HG02588 (cell line): ENCODE data around the gene ABCG4.
"Not testable (repeated sequence)": the region's sequence is repeated elsewhere in the genome, so short reads cannot be mapped to it uniquely, and the experiment has no call there.

ENCODE experiments used
- ATAC-seq: cut with Tn5 transposase; IDR thresholded peaks from one replicate; pipeline ENCODE4 v1.9.1; 2021; ENCODE audit warnings: mild to moderate bottlenecking, moderate library complexity; ENCODE audit not compliant: unreplicated experiment

Gene ABCG4

DNA sequence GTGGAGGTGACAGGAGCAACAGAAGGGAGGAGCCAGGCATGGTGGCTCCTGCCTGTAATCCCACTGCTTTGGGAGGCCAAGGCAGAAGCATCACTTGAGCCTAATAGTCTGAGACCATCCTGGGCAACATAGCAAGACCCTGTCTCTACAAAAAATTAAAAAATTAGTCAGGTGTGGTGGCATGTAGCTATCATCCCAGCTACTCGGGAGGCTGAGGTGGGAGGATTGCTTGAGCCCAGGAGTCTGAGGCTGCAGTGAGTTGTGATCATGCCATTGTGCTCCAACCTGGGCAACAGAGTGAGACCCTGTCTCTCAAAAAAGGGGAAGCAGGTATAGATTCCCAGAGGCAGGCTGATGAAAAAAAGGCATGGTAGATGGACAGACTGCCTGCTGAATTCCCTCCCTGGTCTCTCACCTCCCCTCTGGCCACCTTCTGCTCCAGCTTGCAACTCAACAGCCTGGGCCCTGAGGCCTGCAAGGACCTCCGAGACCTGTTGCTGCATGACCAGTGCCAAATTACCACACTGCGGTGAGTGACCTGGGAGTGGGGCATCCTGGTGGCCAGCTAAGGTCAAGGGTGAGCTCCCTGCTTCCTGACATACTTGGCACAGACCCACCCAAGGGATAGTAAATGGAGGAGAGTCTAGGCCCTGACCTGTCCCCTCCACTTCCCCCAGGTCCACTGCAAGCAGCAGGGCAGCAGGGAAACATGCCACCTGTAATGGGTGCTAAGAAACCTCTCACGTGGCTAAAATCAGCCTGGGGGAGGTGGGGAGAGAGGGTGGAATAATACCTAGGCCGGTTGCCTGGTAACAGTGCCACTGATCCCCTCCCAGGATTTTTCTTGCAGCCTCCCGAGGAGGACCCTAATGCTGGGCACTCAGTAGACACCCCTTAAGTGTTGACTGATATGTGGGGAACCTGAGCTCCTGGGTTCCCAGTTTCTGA, 32.2 kb downstream of the ABCG4 start:
- ATAC-seq: no peak

DNA sequence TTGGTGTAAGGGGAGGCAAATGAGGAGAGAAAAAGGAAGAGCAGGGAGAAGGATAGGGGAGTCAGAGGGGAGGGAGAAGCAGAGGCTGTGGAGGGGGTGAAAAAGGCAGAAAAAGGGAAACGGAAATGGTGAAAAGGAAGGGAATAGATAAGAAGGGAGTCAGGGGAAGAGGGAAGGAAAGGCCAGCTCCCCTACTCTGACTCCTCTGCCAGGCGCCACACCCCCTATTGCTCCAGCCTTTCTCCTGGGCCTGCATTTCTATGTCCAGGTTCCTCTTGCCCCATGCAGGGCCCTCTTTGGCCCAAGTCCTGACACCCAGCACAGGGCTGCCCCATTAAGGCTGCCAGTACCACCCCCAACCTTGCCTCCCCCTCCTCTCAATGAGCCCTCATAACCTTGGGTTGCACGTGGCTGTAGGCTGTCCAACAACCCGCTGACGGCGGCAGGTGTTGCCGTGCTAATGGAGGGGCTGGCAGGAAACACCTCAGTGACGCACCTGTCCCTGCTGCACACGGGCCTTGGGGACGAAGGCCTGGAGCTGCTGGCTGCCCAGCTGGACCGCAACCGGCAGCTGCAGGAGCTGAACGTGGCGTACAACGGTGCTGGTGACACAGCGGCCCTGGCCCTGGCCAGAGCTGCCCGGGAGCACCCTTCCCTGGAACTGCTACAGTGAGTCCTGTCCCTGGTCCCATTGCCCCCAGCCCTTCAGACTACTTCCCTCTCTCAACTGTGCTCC, 33.0 kb downstream of the ABCG4 start:
- no peak for ATAC-seq

DNA sequence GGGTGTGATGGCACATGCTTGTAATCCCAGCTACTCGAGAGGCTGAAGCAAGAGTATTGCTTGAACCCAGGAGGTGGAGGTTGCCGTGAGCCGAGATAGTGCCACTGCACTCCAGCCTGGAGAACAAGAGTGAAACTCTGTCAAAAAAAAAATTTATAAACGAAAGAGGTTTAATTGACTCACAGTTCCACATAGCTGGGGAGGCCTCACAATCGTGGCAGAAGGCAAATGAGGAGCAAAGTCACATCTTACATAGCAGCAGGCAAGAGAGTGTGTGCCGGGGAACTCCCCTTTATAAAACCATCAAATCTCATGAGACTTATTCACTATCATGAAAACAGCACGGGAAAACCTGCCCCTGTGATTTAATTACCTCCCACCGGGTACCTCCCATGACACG, 35.5 kb downstream of the ABCG4 start:
- not testable (repeated sequence) for ATAC-seq

DNA sequence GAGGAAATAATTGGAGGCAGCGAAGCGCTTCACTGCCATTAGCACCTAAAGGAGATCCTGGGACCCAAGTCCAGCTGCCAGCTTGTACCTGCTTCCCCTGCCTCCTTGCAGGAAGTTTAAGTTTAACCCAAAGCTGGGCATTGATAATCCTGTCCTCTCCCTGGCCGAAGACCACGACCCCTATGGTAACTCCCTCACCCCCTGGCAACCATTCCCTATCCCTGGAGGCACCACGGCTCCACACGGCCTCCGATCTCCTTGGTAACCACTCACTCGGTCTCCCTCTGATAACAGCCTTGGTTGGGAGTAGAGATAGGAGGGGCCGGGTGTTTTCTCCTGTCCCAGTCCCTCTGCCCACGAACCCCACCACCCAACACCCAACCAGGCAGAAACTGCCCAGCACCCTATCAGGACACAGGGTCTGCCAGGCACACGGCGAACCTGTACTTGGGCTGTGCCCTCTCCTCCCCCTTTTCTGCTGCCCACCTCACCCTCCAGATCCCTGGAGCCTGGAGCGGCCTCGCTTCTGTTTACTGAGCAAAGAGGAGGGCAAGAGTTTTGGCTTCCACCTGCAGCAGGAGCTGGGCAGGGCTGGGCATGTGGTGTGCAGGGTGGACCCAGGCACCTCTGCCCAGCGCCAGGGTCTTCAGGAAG, 37.3 kb downstream of the ABCG4 start:
- ATAC-seq: no peak

DNA sequence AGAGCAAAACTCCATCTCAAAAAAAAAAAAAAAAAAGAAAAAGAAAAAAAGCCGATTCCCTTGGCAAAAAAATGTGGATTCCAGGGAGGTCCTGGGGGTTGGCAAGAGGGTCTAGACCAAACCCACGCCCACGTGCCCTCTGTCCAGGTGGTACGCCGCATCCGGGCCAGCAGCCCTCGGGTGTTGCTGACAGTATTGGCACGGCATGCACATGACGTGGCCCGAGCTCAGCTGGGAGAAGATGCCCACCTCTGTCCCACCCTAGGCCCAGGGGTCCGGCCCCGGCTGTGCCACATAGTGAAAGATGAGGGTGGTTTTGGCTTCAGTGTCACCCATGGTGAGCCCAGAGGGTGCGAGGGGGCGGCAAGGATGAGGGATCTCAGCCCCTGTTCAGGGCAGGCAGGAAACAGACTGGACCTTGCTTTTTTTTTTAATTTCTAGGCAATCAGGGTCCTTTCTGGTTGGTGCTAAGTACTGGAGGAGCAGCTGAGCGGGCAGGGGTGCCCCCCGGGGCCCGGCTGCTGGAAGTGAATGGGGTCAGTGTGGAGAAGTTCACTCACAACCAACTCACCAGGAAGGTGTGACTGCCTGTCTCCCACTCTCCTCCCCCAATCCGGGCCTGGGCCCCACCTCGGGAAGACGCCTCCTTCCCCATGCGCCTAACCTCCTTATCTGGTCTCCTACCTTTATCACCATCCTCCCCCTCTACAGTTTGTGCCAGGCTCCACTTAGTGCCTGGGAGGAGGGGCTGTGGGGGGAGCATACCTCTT, 38.5 kb downstream of the ABCG4 start:
- no peak for ATAC-seq

DNA sequence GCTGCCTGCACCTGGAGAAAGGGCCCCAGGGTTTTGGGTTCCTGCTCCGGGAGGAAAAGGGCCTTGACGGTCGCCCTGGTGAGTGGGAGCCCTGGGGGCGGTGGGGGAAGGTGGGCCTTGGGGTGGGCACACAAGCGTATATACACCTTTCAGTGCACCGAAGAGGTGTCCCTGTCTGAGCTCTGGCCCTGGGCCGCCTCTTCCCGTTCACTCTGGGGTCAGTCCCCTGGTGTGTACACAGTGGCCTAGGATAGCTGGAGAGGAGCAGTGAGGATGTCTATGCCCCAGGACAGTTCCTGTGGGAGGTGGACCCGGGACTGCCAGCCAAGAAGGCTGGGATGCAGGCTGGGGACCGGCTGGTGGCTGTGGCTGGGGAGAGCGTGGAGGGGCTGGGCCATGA, 39.2 kb downstream of the ABCG4 start:
- ATAC-seq: no peak

DNA sequence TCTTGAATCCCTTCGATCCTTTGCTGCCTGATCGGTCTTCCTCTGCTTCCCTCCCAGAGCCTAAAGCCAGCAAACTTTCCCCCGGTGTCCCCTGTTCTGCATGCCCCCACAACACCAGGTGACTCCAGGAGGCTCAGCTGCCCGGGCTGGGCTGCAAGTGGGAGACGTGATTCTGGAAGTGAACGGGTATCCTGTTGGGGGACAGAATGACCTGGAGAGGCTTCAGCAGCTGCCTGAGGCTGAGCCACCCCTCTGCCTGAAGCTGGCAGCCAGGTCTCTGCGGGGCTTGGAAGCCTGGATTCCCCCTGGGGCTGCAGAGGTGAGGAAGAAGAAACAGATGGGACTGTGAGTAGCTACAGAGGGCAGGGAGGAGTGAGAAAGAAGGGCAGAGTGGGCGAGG, 40.0 kb downstream of the ABCG4 start:
- ATAC-seq: no peak

DNA sequence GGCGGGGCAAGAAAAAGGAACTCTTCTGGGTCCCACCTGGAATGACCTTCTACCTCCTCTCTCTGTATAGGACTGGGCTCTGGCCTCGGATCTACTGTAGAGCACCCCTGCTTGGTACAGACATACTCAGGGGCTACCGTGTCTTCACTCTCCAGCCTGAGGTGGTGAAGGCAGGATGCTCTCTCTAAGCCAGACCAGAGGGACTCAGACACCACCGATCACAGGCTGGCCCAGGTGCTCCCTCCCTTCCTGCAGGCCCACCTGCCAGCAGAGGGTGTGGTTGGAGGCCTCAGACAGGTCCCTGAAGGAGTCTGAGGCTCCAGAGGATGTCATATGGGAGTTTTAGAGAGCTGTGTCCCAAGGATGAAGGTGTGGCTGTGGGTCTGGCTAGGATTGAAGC, 40.5 kb downstream of the ABCG4 start:
- no peak for ATAC-seq

DNA sequence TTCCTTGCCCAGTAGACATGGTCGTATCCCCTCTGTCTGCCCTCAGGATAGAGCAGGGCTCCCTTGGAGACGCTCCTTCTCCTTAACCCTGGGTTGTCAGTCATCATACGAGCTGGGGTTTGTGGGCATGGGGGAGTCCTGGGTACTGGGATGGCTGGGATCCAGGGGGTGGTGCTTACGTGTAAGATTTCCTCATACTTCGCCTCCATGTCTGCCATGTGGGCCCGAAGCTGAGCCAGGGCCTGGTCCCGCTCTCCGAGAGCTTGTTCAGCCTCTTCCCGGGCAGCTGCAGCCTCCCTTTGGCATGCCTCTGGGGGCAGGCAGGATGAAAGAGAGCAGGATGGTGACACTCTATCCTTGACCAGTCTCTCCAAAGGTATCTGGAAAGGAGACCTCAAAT, 41.7 kb downstream of the ABCG4 start:
- no peak for ATAC-seq

DNA sequence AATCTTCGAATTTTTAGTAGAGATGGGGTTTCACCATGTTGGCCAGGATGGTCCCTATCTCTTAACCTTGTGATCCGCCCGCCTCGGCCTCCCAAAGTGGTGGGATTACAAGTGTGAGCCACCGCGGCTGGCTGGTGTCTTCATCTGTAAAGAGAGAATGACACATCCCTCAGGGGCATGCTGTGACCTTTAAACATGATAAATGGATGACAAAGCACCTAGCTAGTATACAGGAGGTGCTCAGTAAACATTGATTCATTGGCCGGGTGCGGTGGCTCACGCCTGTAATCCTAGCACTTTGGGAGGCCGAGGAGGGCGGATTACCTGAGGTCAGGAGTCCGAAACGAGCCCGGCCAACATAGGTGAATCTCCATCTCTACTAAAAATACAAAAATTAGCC, 42.4 kb downstream of the ABCG4 start:
- ATAC-seq: not testable (repeated sequence)

DNA sequence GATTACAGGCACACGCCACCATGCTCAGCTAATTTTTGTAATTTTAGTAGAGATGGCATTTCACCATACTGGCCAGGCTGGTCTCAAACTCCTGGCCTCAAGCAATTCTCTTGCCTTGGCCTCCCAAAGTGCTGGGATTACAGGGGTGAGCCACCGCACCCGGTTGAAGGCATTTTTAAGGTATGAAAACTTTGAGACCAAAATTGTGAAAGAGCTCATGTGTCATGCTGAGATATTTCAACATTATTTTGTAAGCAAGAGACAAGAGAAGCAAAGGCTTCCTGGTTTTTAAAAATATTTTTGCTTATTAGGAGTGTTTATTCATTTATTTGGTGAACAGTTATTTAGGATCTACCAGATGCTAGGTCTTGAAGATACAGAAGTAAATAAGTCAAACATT, 43.3 kb downstream of the ABCG4 start:
- ATAC-seq: no peak

DNA sequence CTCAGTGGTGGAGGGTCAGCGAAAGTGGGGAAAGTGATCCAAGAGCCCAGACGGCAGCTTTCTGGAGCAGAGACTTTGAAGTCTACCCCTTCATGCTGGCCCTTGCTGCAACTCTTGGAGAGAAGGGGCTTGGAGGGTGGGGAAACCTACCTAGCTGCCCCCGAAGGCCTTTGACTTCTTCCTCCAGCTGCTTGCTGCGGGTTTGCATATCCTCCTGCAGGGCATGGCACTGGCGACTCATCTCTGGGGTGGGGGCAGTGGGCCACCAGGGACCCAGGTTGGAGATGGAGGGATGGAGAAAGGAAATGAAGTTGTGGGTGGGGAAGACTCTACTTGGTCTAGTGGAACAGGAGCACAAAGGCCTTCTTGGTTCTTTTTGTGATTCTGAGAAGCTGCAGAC, 44.1 kb downstream of the ABCG4 start:
- no peak for ATAC-seq

DNA sequence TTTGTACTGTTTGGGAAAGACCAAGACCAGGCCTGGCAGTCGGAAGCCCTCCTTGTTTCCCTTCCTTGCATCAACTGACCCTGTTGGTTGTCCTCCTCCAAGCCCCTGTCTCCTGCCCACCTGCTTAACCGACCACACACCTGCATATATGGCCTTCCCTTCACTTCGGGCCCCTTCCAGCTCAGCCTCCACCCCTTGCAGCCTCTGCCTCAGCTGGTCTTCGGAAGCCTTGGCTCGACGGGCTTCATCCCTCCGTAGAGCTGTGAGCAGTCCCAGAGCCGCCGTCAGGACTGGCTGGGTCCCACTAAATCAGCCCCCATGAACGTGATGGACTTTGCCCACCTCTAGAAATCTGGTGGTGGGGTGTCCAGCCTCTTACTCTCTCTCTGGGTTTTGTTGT, 44.8 kb downstream of the ABCG4 start:
- no peak for ATAC-seq

DNA sequence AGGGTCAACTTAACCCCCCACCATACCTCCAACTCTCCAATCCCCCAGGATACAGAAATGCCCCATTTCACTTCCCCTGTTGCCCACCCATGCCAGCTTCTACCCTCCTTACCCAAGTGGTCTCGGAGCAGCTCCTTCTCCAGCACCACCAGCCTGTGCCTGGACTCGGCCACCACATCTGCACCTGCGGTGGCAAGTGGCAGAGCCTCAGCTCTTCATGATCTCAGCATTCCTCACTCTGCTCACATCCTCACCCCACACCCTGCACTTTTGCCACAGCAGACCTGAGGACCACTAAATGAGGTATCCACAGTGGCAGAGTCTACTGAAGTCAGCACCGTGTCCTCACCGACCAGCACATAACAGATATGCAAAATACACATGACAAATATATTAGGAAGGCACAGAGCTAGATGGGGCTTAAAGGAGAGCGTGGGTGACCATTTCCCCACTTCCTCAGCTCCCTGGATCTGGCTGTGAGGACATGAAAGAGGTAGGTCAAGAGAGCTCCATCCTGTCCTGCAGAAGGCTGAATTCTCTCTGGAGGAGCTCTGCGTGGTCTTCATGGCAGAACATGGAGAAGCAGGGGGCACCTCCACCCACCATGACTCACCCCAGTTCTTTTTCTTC, 46.1 kb downstream of the ABCG4 start:
- ATAC-seq: no peak

DNA sequence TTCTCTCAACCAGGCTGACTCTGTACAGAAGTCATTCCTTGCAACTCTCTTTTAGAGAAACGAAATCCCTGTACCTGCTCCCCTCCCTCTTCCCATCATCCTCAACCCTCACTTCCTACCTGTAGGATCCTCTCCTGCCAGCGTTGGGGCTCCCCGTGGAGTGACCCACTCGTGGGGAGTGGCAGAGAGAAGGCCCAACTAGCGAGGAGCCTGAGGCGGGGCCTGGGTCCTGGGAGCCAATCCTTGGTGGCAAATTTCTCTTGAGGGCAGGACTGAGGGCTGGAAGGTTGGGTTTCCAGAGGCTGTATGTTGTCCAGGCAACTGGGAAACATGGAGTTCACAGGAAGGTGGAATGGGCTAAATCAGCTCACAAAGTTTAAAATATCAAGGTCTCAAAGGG, 46.8 kb downstream of the ABCG4 start:
- ATAC-seq: no peak

DNA sequence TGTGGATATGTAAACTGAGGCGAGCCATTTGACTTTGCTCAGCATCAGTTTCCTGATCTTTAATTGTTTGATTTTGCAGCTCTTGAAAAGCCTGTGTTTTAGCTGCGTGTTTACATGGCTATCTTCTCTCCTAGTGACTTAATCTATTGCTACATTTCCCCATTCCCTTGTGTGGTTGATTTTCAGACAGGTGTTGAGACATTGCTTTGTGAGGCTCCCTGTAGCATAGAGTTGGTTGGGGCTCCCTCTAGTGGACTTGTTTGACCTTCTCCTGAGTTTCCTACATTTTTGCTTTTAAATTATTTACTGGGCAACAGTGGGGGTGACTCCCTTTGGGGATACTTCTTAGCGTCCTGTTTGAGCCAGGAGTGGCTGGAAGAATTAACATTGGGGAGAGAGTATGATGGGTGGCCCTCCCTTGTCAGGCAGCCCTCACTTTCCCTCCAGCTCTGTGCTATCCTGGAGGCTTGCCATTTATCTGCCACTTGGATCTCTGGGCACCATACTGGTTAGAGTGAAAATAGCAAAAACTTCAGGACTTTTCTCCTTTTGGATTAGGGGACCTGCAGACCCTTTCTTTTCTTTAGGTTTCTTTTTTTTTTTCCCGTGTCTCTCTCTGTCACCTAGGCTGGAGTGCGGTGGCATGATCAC, 48.1 kb downstream of the ABCG4 start:
- no peak for ATAC-seq

DNA sequence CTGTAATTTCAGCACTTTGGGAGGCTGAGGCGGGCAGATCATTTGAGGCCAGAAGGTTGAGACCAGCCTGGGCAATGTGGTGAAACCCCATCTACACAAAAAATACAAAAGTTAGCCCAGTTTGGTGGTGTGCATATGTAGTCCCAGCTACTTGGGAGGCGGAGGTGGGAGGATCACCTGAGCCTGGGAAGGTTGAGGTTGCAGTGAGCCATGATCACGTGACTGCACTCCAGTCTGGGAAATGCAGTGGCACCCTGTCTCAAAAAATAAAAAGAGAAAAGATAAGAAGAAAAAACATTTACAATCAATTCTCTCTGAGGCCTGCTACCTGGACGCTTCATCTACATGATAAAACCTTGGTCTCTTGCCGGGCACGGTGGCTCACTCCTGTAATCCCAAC, 50.1 kb downstream of the ABCG4 start:
- ATAC-seq: no peak

DNA sequence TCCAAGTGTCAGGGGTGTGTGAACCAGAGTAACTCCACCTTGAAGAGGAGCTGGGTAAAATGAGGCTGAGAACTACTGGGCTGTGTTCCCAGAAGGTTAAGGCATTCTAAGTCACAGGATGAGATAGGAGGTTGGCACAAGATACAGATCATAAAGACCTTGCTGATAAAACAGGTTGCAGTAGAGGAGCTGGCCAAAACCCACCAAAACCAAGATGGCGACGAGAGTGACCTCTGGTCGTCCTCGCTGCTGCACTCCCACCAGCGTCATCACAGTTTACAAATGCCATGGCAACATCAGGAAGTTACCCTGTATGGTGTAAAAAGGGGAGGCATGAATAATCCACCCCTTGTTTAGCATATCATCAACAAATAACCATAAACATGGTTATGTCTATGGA, 52.4 kb downstream of the ABCG4 start:
- not testable (repeated sequence) for ATAC-seq

DNA sequence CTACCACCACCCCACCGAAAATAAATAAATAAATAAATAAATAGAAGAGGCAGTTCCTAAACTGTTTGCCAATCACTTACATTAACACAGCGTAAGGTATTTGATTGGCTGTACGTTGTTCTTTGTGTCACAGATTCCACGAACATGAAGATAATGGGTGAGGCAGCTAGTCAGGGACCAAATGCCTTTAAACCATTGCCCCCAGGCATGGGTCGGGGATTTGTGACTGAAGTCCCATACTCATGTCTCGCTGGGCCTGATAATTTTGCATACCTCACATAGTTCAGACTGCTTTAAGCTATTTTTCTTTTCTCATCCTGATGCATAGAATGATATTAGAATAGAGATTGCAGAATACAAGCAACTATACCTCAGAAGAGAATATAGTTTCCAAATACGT, 53.7 kb downstream of the ABCG4 start:
- no peak for ATAC-seq

DNA sequence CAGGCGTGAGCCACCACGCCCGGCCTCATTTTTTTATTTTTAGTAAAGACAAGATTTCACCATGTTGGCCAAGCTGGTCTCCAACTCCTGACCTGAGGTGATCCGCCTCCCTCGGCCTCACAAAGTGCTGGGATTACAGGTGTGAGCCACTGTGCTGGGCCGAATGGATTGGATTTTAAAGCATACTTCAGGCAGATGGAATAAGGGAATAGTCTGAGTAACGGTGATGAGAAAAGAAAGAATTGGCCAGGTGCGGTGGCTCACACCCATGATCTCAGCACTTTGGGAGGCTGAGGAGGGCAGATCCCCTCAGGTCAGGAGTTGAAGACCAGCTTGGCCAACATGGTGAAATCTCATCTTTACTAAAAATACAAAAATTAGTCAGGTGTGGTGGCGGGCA, 55.2 kb downstream of the ABCG4 start:
- no peak for ATAC-seq
